ENCODE results near the gene DDX49.

DDX49 gene

DNA sequence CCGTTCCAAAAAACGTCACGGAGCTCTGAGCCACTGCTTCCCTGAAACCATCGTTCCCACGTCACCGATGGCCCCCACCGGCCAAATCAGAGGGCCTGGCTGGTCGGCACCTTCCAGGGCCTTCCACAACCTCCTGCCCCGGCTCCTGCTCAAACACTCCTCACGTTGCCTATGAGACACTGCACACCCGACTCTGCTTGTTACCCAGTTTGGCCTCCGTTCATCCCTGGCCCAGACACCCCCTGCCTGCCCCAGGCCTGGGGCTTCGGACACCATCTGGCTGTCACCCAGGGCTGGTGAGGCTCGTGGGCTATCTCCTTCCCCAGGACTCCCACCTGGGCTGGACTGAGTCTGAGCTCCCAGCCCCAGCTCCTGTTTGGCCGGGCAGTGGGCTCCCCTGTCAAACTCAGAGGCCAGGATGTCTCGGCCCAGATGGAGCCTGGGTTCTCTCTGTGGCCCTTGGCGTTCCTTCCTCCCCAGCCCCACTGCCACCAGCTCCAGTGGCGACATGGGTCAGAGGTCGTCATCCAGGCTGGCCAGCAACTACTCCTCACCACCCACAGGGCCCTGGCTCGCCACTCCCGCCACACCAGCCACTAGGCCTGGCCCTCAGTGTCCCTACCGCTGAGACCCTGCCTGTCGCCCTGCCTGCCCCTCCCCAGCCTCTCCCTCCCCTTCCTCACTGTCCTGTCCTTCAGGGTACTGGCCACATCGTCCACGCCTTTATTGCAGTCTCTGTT, 41.3 kb upstream of the DDX49 start:
- peaks cover 0 to 12% (median 0%) of the 10 kb centered on the region in 11 experiments; a peak in 6 of 22 replicates for H3K36me3 ChIP-seq
- H3K4me1 ChIP-seq, result peaks cover 0 to 6% (median 0%) of the 10 kb centered on the region in 10 experiments; a peak in 1 of 20 replicates
- no peak overlapping the region for H3K27ac ChIP-seq
- no peak overlapping the region for H3K9ac ChIP-seq
- TF ChIP-seq Cebpa-rat (IDR thresholded peaks at IDR 0.05), result no peak
- no peaks in the 10 kb centered on the region; a peak in 1 of 22 replicates for H4K20me1 ChIP-seq
- H3K4me2 ChIP-seq, result no peak overlapping the region
- no peaks in the 10 kb centered on the region for H3K27me3 ChIP-seq
- H3K4me3 ChIP-seq, result no peak overlapping the region
- peaks cover 9 to 31% (median 28%) of the 10 kb centered on the region in 11 experiments for H3K9me3 ChIP-seq (replicated peaks in 1 of 11)

GRCh38 chr19:18878858-18879578, 40.5 kb upstream of the DDX49 start:
- Histone ChIP-seq H3K9me3 (replicated peaks in 1 of 11) (peaks cover 9 to 31% (median 28%) of the 10 kb centered on the region in 11 experiments), H3K9ac (no peak overlapping the region), H3K27ac (no peak overlapping the region), H3K4me2 (no peak overlapping the region), H4K20me1 (no peaks in the 10 kb centered on the region; a peak in 1 of 22 replicates), H3K27me3 (no peaks in the 10 kb centered on the region), H3K4me1 (peaks cover 0 to 6% (median 0%) of the 10 kb centered on the region in 10 experiments; a peak in 1 of 20 replicates), H3K4me3 (no peak overlapping the region), H3K36me3 (peaks cover 0 to 12% (median 0%) of the 10 kb centered on the region in 11 experiments; a peak in 6 of 22 replicates)
- no peak for TF ChIP-seq Cebpa-rat (IDR thresholded peaks at IDR 0.05)

DNA sequence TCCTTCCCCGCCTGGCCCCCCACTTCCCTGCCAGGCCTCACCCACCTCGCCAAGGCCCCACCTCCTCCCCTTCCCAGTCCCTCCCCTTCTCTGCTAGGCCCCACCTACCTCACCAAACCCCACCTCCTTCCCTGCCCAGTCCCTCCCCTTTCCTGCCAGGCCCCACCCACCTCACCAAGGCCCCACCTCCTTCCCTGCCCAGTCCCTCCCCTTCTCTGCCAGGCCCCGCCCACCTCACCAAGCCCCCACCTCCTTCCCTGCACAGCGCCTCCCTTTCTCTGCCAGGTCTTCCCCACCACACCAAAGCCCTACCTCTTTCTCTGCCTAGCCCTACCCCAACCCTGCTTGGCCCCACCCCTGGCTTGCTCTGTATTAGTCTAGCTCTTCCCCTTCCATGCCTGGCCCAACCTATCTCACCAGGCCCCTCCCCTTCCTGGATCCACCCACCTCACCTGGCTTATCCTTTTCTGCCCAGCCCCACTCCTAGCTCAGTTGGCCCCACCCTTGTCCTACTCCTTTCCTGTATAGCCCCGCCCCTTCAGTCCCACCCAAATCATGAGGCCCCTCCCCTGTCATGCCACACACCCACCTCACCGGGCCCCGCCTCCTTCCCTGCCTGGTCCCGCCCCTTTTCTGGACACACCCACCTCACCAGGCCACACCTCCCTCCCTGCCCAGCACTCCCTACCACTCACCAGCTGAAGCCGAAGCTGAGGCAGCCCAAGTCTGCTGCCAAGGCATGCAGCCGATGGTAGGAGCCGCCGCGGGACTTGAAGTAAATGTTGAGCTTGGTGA, 39.7 kb upstream of the DDX49 start:
- Histone ChIP-seq H3K4me1 (peaks cover 0 to 6% (median 0%) of the 10 kb centered on the region in 10 experiments; a peak in 1 of 20 replicates), H3K9me3 (replicated peaks in 1 of 11) (peaks cover 9 to 28% (median 24%) of the 10 kb centered on the region in 11 experiments), H3K9ac (no peak overlapping the region), H4K20me1 (no peaks in the 10 kb centered on the region), H3K4me3 (no peak overlapping the region), H3K27ac (no peak overlapping the region), H3K27me3 (no peaks in the 10 kb centered on the region), H3K36me3 (peaks cover 0 to 12% (median 0%) of the 10 kb centered on the region in 11 experiments; a peak in 5 of 22 replicates), H3K4me2 (no peak overlapping the region)
- TF ChIP-seq Cebpa-rat (IDR thresholded peaks at IDR 0.05), result no peak

DNA sequence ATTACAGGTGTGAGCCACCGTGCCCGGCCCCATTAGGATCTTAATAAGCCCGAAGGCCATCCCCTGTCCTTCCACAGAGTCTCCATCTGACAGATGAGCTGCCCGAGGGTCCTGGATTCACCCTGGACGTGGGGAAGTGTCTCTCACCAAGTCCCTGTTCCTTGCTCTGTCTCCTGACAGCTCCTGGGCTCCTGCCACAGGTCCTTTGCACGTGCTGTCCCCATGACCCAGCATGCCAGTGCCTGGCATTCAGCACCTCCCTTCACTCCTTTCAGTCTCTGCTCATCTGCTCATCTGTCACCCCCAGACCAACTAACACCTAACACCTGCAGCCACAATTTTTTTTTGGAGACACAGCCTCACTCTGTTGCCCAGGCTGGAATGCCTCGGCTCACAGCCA, 38.0 kb upstream of the DDX49 start:
- no peak for TF ChIP-seq Cebpa-rat (IDR thresholded peaks at IDR 0.05)

GRCh38 chr19:18883526-18884304, 35.8 kb upstream of the DDX49 start:
- H3K4me1 ChIP-seq, result no peaks in the 10 kb centered on the region; a peak in 1 of 20 replicates

More for the DNA sequence above, 38.0 kb upstream of the DDX49 start:
- Histone ChIP-seq H3K9me3 (replicated peaks in 1 of 11) (peaks cover 7 to 11% (median 10%) of the 10 kb centered on the region in 11 experiments), H4K20me1 (no peaks in the 10 kb centered on the region), H3K4me3 (no peak overlapping the region), H3K36me3 (peaks cover 0 to 8% (median 0%) of the 10 kb centered on the region in 11 experiments; a peak in 3 of 22 replicates), H3K4me1 (no peaks in the 10 kb centered on the region; a peak in 1 of 20 replicates), H3K9ac (no peak overlapping the region), H3K27me3 (no peaks in the 10 kb centered on the region), H3K4me2 (no peak overlapping the region), H3K27ac (no peak overlapping the region)

GRCh38 chr19:18886972-18887371, 32.5 kb upstream of the DDX49 start:
- Histone ChIP-seq H3K4me1 (no peaks in the 10 kb centered on the region), H3K27me3 (peaks cover 0 to 11% (median 9%) of the 10 kb centered on the region in 11 experiments; a peak in 15 of 22 replicates)

More at GRCh38 chr19:18883526-18884304, 35.8 kb upstream of the DDX49 start:
- Histone ChIP-seq H3K36me3 (no peaks in the 10 kb centered on the region), H3K27me3 (no peaks in the 10 kb centered on the region), H4K20me1 (peaks cover 0 to 4% (median 0%) of the 10 kb centered on the region in 11 experiments; a peak in 1 of 22 replicates), H3K27ac (no peak overlapping the region), H3K4me3 (no peak overlapping the region), H3K9ac (no peak overlapping the region), H3K4me2 (no peak overlapping the region), H3K9me3 (replicated peaks in 1 of 11) (no peaks in the 10 kb centered on the region)
- no peak for TF ChIP-seq Cebpa-rat (IDR thresholded peaks at IDR 0.05)

DNA sequence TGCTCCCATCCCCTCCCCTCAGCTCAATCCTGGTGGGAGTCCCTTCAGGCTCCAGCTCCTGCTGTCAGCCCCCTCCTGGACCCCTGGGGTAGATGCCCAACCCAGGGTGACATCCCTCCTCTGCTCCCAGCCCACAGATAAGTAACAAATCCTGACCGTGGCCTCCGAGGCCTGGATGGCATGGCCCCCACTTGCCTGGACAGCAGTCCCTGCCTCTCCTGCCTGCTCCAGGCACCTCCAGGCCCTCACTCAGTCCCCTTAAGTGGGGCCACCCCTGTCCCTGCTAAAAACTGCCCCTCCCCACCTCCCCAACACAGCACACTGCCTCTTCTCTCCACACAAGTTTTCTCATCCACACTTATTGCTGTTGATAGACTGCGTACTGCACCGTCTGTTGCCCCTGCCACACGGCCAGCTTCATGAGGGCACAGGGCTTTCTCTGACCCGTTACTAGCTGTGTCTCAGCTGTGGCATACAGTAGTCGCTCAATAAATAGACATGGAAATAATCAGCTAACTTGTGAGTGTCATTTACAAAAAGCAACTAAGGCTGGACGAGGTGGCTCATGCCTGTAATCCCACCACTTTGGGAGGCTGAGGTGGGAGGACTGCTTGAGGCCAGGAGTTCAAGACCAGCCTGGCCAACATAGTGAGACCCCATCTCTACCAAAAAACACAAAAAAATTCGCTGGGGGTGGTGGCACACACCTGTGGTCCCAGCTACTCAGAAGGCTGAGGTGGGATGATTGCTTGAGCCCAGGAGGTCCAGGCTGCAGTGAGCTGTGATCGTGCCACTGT, 29.4 kb upstream of the DDX49 start:
- no peak overlapping the region for H3K27ac ChIP-seq
- peaks cover 29 to 42% (median 41%) of the 10 kb centered on the region in 11 experiments for H3K27me3 ChIP-seq

More at GRCh38 chr19:18886972-18887371, 32.5 kb upstream of the DDX49 start:
- Histone ChIP-seq H3K4me3 (no peak overlapping the region), H3K36me3 (no peaks in the 10 kb centered on the region), H4K20me1 (peaks cover 0 to 4% (median 0%) of the 10 kb centered on the region in 11 experiments; a peak in 2 of 22 replicates), H3K9me3 (replicated peaks in 1 of 11) (no peaks in the 10 kb centered on the region), H3K9ac (no peak overlapping the region), H3K4me2 (no peak overlapping the region), H3K27ac (no peak overlapping the region)
- no peak for TF ChIP-seq Cebpa-rat (IDR thresholded peaks at IDR 0.05)

More for the DNA sequence above, 29.4 kb upstream of the DDX49 start:
- Histone ChIP-seq H3K4me1 (peaks cover 8 to 29% (median 21%) of the 10 kb centered on the region in 10 experiments; a peak in 18 of 20 replicates), H4K20me1 (peaks cover 0 to 18% (median 9%) of the 10 kb centered on the region in 11 experiments; a peak in 16 of 22 replicates), H3K4me3 (no peak overlapping the region), H3K4me2 (no peak overlapping the region), H3K9me3 (replicated peaks in 1 of 11) (no peaks in the 10 kb centered on the region), H3K9ac (no peak overlapping the region), H3K36me3 (no peaks in the 10 kb centered on the region)
- TF ChIP-seq Cebpa-rat (IDR thresholded peaks at IDR 0.05), result no peak
